OCI-LY1 (cell line): ENCODE measurements around the gene CSH2.

Experiments used
- H2AFZ ChIP-seq: fragments of 200-600 bp; sonication (generic), shearing (Covaris generic); 2 replicates; pipeline ENCODE4 v1.6.0; 2014; ENCODE audit warnings: antibody characterized with exemption, mild to moderate bottlenecking, low read length
- H3F3A ChIP-seq: fragments of 200-600 bp; sonication (generic), shearing (Covaris generic); 2 replicates; pipeline ENCODE4 v1.6.0; 2014; ENCODE audit warnings: mild to moderate bottlenecking, antibody characterized with exemption, low read length, moderate library complexity; ENCODE audit not compliant: insufficient read depth
- H3K27ac ChIP-seq: fragments of 200-600 bp; sonication (generic); 2 replicates; pipeline ENCODE4 v1.5.1; 2014; ENCODE audit warnings: low read length, mixed run types, mild to moderate bottlenecking, low read depth; ENCODE audit not compliant: poor library complexity, severe bottlenecking
- H3K27me3 ChIP-seq: fragments of 200-600 bp; sonication (generic); 2 replicates; pipeline ENCODE4 v1.6.0; 2014; ENCODE audit warnings: antibody characterized with exemption, mild to moderate bottlenecking, low read length, moderate library complexity; ENCODE audit not compliant: insufficient read depth
- H3K36me3 ChIP-seq: fragments of 200-600 bp; sonication (generic); 2 replicates; pipeline ENCODE4 v1.6.1; 2014; ENCODE audit warnings: mild to moderate bottlenecking, antibody characterized with exemption, low read length, moderate library complexity, mixed read lengths; ENCODE audit not compliant: insufficient read depth
- H3K4me1 ChIP-seq: fragments of 200-600 bp; sonication (generic); 2 replicates; pipeline ENCODE4 v1.5.1; 2014; ENCODE audit warnings: mild to moderate bottlenecking, low read length, moderate library complexity; ENCODE audit not compliant: insufficient read depth, severe bottlenecking
- H3K4me2 ChIP-seq: fragments of 200-600 bp; sonication (generic), shearing (Covaris generic); 2 replicates; pipeline ENCODE4 v1.6.1; 2014; ENCODE audit warnings: low read length
- H3K4me3 ChIP-seq: fragments of 200-600 bp; sonication (generic); 2 replicates; pipeline ENCODE4 v1.5.1; 2014; ENCODE audit warnings: low read length, low read depth, mild to moderate bottlenecking, mixed read lengths; ENCODE audit not compliant: poor library complexity, severe bottlenecking
- H3K79me2 ChIP-seq: fragments of 200-600 bp; shearing (Covaris generic); 2 replicates; pipeline ENCODE4 v1.6.1; 2016; ENCODE audit warnings: mixed run types, low read length, mixed read lengths; ENCODE audit not compliant: insufficient read depth
- H3K9ac ChIP-seq: fragments of 200-600 bp; sonication (generic), shearing (Covaris generic); 2 replicates; pipeline ENCODE4 v1.6.1; 2014; ENCODE audit warnings: mild to moderate bottlenecking, low read length, mixed read lengths
- H3K9me2 ChIP-seq: fragments of 200-600 bp; sonication (generic), shearing (Covaris generic); 2 replicates; pipeline ENCODE4 v1.6.1; 2014; ENCODE audit warnings: low read depth, mild to moderate bottlenecking, low read length, mixed read lengths
- H3K9me3 ChIP-seq: fragments of 200-600 bp; shearing (Covaris generic); 2 replicates; pipeline ENCODE4 v1.6.1; 2014; ENCODE audit warnings: low read length, mixed read lengths
- H4K20me1 ChIP-seq: fragments of 200-600 bp; sonication (generic), shearing (Covaris generic); 2 replicates; pipeline ENCODE4 v1.6.0; 2016; ENCODE audit warnings: mild to moderate bottlenecking, low read length; ENCODE audit not compliant: insufficient read depth
- CTCF ChIP-seq: fragments of 200-600 bp; sonication (generic), shearing (Covaris generic); IDR thresholded peaks from 2 replicates; pipeline ENCODE4 v1.5.1; 2017; ENCODE audit warnings: mild to moderate bottlenecking, antibody characterized with exemption, low read length, moderate library complexity, mixed read lengths
- EZH2 ChIP-seq: fragments of 200-600 bp; sonication (generic), shearing (Covaris generic); IDR thresholded peaks from 2 replicates; pipeline ENCODE4 v1.8.0; 2017; ENCODE audit warnings: borderline replicate concordance, mixed run types, mild to moderate bottlenecking, antibody characterized with exemption, low read length, moderate library complexity, mixed read lengths

CSH2 gene

GRCh38 chr17:63832455-63832854 lies 41.0 kb downstream of the CSH2 start:
- H3K27ac ChIP-seq = no peak overlapping the region
- no peaks in the 10 kb centered on the region for H3K9me3 ChIP-seq
- H3K4me2 ChIP-seq = no peak overlapping the region
- H2AFZ ChIP-seq = no peak overlapping the region
- H3K27me3 ChIP-seq = no peaks in the 10 kb centered on the region
- no peak overlapping the region for H3K4me3 ChIP-seq
- no peaks in the 10 kb centered on the region for H3F3A ChIP-seq
- peaks cover 15% of the 10 kb centered on the region for H3K79me2 ChIP-seq
- H3K9ac ChIP-seq = no peak overlapping the region
- H3K36me3 ChIP-seq = peaks cover 88% of the 10 kb centered on the region
- H4K20me1 ChIP-seq = no peaks in the 10 kb centered on the region
- TF ChIP-seq EZH2 = no peak
- no peak for TF ChIP-seq CTCF
- H3K4me1 ChIP-seq = peaks cover 14% of the 10 kb centered on the region
- H3K9me2 ChIP-seq = no peaks in the 10 kb centered on the region

- H3K9me2 ChIP-seq = no peaks in the 10 kb centered on the region
- H3K27me3 ChIP-seq = no peaks in the 10 kb centered on the region
- no peak overlapping the region for H3K27ac ChIP-seq
- no peak overlapping the region for H3K9ac ChIP-seq
- H4K20me1 ChIP-seq = no peaks in the 10 kb centered on the region
- H2AFZ ChIP-seq = no peak overlapping the region
- H3K4me1 ChIP-seq = peaks cover 14% of the 10 kb centered on the region
- H3K4me2 ChIP-seq = no peak overlapping the region
- TF ChIP-seq EZH2 (no peak), CTCF (no peak)
- peaks cover 83% of the 10 kb centered on the region for H3K36me3 ChIP-seq
- H3F3A ChIP-seq = no peaks in the 10 kb centered on the region
- H3K9me3 ChIP-seq = no peaks in the 10 kb centered on the region
- no peak overlapping the region for H3K4me3 ChIP-seq
- H3K79me2 ChIP-seq = peaks cover 15% of the 10 kb centered on the region
Measured at GRCh38 chr17:63832014-63832413, 41.5 kb downstream of the CSH2 start.

GRCh38 chr17:63831505-63831904 lies 42.0 kb downstream of the CSH2 start:
- Histone ChIP-seq H4K20me1 (no peaks in the 10 kb centered on the region), H3K9ac (no peak overlapping the region), H3K27ac (no peak overlapping the region), H3K36me3 (peaks cover 78% of the 10 kb centered on the region), H3F3A (no peaks in the 10 kb centered on the region), H2AFZ (no peak overlapping the region), H3K9me2 (no peaks in the 10 kb centered on the region), H3K4me1 (peaks cover 14% of the 10 kb centered on the region), H3K4me2 (no peak overlapping the region), H3K79me2 (peaks cover 16% of the 10 kb centered on the region), H3K27me3 (no peaks in the 10 kb centered on the region), H3K4me3 (no peak overlapping the region), H3K9me3 (no peaks in the 10 kb centered on the region)
- TF ChIP-seq CTCF = no peak
- TF ChIP-seq EZH2 = no peak
